ENCODE results near the gene FBXO2. TPM values are rescaled to one million over a fixed set of nuclear protein-coding genes. Genes with fewer than 3 reads are reported as not detected.

FBXO2 gene
- total RNA-seq, 1 donor from 2014 or later = 3.1 TPM

DNA sequence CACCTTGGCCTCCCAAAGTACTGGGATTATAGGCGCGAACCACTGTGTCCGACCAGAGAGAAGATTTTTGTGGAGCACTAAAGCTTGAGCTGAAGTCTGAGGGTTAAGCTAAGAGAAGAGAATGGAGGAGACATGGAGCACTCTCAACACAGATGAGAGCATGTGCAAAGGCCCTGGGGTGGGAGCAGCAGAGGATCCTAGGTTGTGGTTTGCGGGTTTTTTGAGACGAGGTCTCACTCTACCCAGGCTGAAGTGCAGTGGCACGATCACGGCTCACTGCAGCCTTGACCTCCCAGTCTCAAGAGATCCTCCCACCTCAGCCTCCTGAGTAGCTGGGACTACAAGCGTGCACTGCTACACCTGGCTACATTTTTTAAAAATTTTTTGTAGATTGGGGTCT lies 30.5 kb downstream of the FBXO2 start:
- Mint-ChIP-seq H3K9me3 (no peaks in the 10 kb centered on the region), H3K4me3 (no peak overlapping the region), H3K4me1 (no peaks in the 10 kb centered on the region), H3K27ac (no peak overlapping the region), H3K27me3 (ENCODE audit: low read depth) (peaks cover 45% of the 10 kb centered on the region), H3K36me3 (no peaks in the 10 kb centered on the region)
- no peak for DNase-seq (ENCODE audit: low spot score in 2 of 2, unreplicated experiment in 2 of 2)
- TF ChIP-seq, protein P1, sequence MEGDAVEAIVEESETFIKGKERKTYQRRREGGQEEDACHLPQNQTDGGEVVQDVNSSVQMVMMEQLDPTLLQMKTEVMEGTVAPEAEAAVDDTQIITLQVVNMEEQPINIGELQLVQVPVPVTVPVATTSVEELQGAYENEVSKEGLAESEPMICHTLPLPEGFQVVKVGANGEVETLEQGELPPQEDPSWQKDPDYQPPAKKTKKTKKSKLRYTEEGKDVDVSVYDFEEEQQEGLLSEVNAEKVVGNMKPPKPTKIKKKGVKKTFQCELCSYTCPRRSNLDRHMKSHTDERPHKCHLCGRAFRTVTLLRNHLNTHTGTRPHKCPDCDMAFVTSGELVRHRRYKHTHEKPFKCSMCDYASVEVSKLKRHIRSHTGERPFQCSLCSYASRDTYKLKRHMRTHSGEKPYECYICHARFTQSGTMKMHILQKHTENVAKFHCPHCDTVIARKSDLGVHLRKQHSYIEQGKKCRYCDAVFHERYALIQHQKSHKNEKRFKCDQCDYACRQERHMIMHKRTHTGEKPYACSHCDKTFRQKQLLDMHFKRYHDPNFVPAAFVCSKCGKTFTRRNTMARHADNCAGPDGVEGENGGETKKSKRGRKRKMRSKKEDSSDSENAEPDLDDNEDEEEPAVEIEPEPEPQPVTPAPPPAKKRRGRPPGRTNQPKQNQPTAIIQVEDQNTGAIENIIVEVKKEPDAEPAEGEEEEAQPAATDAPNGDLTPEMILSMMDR (IDR thresholded peaks at IDR 0.05; ENCODE audit: unreplicated experiment) = no peak

DNA sequence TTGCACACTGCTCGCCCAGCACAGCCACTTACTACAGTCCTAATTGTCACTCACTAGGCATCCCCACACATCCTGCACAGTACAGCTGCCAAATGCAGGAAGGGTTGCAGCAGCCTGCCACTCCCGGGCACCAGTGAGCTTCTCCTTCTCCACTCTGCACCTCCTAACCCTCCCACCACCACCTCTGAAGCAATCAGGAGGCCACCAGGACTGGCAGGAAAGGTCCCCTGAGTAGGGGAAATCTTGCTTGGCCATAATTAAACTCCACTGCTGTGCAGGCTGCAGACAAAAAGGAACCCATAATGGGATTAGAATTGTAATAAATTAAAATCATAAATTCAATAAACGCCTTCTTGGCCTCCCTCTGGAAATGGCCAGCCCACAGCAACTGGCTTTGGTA lies 31.8 kb downstream of the FBXO2 start:
- no peak for DNase-seq (ENCODE audit: low spot score in 2 of 2, unreplicated experiment in 2 of 2)
- Mint-ChIP-seq H3K4me3 (no peak overlapping the region), H3K27ac (no peak overlapping the region), H3K9me3 (no peaks in the 10 kb centered on the region), H3K27me3 (ENCODE audit: low read depth) (peaks cover 49% of the 10 kb centered on the region), H3K36me3 (no peaks in the 10 kb centered on the region), H3K4me1 (no peaks in the 10 kb centered on the region)
- TF ChIP-seq, protein P1 (IDR thresholded peaks at IDR 0.05; ENCODE audit: unreplicated experiment) = no peak

DNA sequence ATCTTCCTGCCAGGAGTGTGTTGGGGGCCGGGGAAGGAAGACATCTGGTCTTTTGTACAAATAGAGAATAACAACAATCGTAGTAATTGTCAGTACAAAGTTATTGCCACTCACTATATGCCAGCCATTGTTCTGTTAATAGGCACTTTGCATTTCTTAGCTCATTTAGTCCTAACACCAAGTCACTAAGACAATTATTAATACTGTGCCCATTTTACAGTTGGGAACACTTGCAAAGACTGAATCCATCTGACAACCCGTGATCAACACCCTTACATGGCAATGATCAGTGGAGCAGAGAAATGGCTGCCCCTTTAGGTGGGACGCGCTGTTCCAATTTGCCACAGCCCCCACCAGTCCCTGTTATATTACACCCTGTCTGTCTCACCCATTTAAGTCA lies 33.3 kb downstream of the FBXO2 start:
- no peaks in the 10 kb centered on the region for H3K4me1 Mint-ChIP-seq
- H3K9me3 Mint-ChIP-seq = no peaks in the 10 kb centered on the region
- H3K27me3 Mint-ChIP-seq (ENCODE audit: low read depth) = peaks cover 49% of the 10 kb centered on the region
- TF ChIP-seq, protein P1 (IDR thresholded peaks at IDR 0.05; ENCODE audit: unreplicated experiment) = no peak
- H3K4me3 Mint-ChIP-seq = no peak overlapping the region
- H3K27ac Mint-ChIP-seq = no peak overlapping the region
- no peak for DNase-seq (ENCODE audit: low spot score in 2 of 2, unreplicated experiment in 2 of 2)
- no peaks in the 10 kb centered on the region for H3K36me3 Mint-ChIP-seq

GRCh38 chr1:11620405-11620804 lies 33.8 kb downstream of the FBXO2 start:
- TF ChIP-seq, protein P1 (IDR thresholded peaks at IDR 0.05; ENCODE audit: unreplicated experiment) = no peak
- H3K4me3 Mint-ChIP-seq = no peak overlapping the region
- H3K27me3 Mint-ChIP-seq (ENCODE audit: low read depth) = peaks cover 47% of the 10 kb centered on the region

GRCh38 chr1:11617741-11618140 lies 36.5 kb downstream of the FBXO2 start:
- H3K27ac Mint-ChIP-seq = no peak overlapping the region
- no peak overlapping the region for H3K4me3 Mint-ChIP-seq
- TF ChIP-seq, protein P1 (IDR thresholded peaks at IDR 0.05; ENCODE audit: unreplicated experiment) = no peak
- H3K27me3 Mint-ChIP-seq (ENCODE audit: low read depth) = peaks cover 53% of the 10 kb centered on the region
- no peaks in the 10 kb centered on the region for H3K4me1 Mint-ChIP-seq
- DNase-seq (ENCODE audit: low spot score in 2 of 2, unreplicated experiment in 2 of 2) = no peak
- H3K9me3 Mint-ChIP-seq = no peaks in the 10 kb centered on the region
- H3K36me3 Mint-ChIP-seq = no peaks in the 10 kb centered on the region

More at GRCh38 chr1:11620405-11620804, 33.8 kb downstream of the FBXO2 start:
- Mint-ChIP-seq H3K9me3 (no peaks in the 10 kb centered on the region), H3K27ac (no peak overlapping the region), H3K36me3 (no peaks in the 10 kb centered on the region), H3K4me1 (no peaks in the 10 kb centered on the region)
- no peak for DNase-seq (ENCODE audit: low spot score in 2 of 2, unreplicated experiment in 2 of 2)

DNA sequence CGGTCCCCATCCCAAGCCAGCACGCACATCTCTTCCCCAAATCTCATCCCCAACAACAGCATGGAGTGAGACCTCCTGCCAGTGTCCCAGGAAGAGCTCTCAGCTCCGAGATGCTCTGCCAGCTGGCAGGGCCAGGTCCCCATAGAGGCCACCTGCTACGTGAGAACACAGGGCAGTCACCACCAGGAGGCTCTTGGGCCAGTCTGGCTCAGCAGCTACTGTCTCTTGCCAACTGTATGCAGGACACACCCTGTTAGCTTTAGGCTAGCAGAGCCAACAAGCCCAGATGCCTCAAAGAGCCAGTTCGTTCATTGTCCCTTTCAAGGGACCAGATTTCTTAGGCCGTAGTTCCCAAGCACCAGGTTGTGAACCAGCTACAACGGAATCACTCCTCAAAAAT lies 36.9 kb downstream of the FBXO2 start:
- H3K27me3 Mint-ChIP-seq (ENCODE audit: low read depth) = peaks cover 56% of the 10 kb centered on the region
- no peak overlapping the region for H3K4me3 Mint-ChIP-seq
- DNase-seq (ENCODE audit: low spot score in 2 of 2, unreplicated experiment in 2 of 2) = no peak
- no peaks in the 10 kb centered on the region for H3K4me1 Mint-ChIP-seq
- H3K36me3 Mint-ChIP-seq = no peaks in the 10 kb centered on the region
- TF ChIP-seq, protein P1 (IDR thresholded peaks at IDR 0.05; ENCODE audit: unreplicated experiment) = no peak
- no peaks in the 10 kb centered on the region for H3K9me3 Mint-ChIP-seq
- no peak overlapping the region for H3K27ac Mint-ChIP-seq

Measured in mesothelial cell of epicardium (in vitro differentiated cells).